Keratinocyte (primary cell): ENCODE results near the gene DHRSX. TPM values are rescaled to one million over a fixed set of nuclear protein-coding genes. Genes with fewer than 3 reads are reported as not detected.
"Not testable (repeated sequence)": the region's sequence is repeated elsewhere in the genome, so short reads cannot be mapped to it uniquely, and the experiment has no call there.

Experiments used
- DNase-seq: peaks from one replicate; pipeline ENCODE4 v3.0.0-alpha.2; 2011; ENCODE audit warnings: low read depth, missing footprints, low spot score
- FAIRE-seq: peaks from 2 replicates; lab custom pipeline; 2011; peaks lifted over from hg19 to GRCh38; lab: Jason Lieb, UNC
- H2AFZ ChIP-seq: 2 replicates; pipeline ENCODE4 v1.6.0; 2012; ENCODE audit warnings: low read length, control low read depth, inconsistent platforms; ENCODE audit not compliant: control insufficient read depth
- H3K27ac ChIP-seq: 2 replicates; pipeline ENCODE4 v1.5.1; 2011; ENCODE audit warnings: low read length; ENCODE audit not compliant: control insufficient read depth, insufficient read depth
- H3K27me3 ChIP-seq: 3 replicates; pipeline ENCODE4 v1.6.0; 2011; ENCODE audit warnings: low read length; ENCODE audit not compliant: control insufficient read depth, insufficient read depth; ENCODE audit errors: extremely low read depth
- H3K36me3 ChIP-seq, 2 experiments: 2 replicates in 1 of 2; 3 replicates in 1 of 2; pipeline ENCODE4 v1.5.1; 2011; ENCODE audit warnings: low read length in 2 of 2, mild to moderate bottlenecking in 1 of 2; ENCODE audit not compliant: control insufficient read depth in 2 of 2, insufficient read depth in 2 of 2; ENCODE audit errors: extremely low read depth in 1 of 2
- H3K4me1 ChIP-seq: 3 replicates; pipeline ENCODE4 v1.5.1; 2011; ENCODE audit warnings: low read length; ENCODE audit not compliant: control insufficient read depth, insufficient read depth; ENCODE audit errors: extremely low read depth
- H3K4me2 ChIP-seq: 3 replicates; pipeline ENCODE4 v1.6.0; 2011; ENCODE audit warnings: low read depth, low read length; ENCODE audit not compliant: control insufficient read depth, insufficient read depth; ENCODE audit errors: extremely low read depth
- H3K4me3 ChIP-seq, 3 experiments: fragments of 200-600 bp in 1 of 3; sonication (generic) in 1 of 3; 2 replicates in 2 of 3; 3 replicates in 1 of 3; pipeline ENCODE4 v1.5.1; 2011 to 2016; ENCODE audit warnings: low read length in 3 of 3, mild to moderate bottlenecking in 3 of 3, control low read depth in 2 of 3, inconsistent platforms in 1 of 3, low read depth in 1 of 3, mixed read lengths in 1 of 3, mixed run types in 1 of 3, moderate library complexity in 1 of 3; ENCODE audit not compliant: control insufficient read depth in 2 of 3, insufficient read depth in 2 of 3; ENCODE audit errors: extremely low read depth in 1 of 3
- H3K79me2 ChIP-seq: 2 replicates; pipeline ENCODE4 v1.6.0; 2012; ENCODE audit warnings: low read length; ENCODE audit not compliant: control insufficient read depth, insufficient read depth
- H3K9ac ChIP-seq: 3 replicates; pipeline ENCODE4 v1.6.0; 2011; ENCODE audit warnings: low read length; ENCODE audit not compliant: control insufficient read depth, insufficient read depth; ENCODE audit errors: extremely low read depth
- H3K9me1 ChIP-seq: 3 replicates; pipeline ENCODE4 v1.6.0; 2011; ENCODE audit warnings: low read length; ENCODE audit not compliant: control insufficient read depth, insufficient read depth; ENCODE audit errors: extremely low read depth
- H3K9me3 ChIP-seq: 2 replicates; pipeline ENCODE4 v1.5.1; 2012; ENCODE audit warnings: low read depth, low read length; ENCODE audit not compliant: control insufficient read depth
- H4K20me1 ChIP-seq: 3 replicates; pipeline ENCODE4 v1.6.0; 2011; ENCODE audit warnings: low read length; ENCODE audit not compliant: control insufficient read depth, insufficient read depth; ENCODE audit errors: extremely low read depth
- EZH2 ChIP-seq: IDR thresholded peaks from one replicate; pipeline ENCODE4 v1.6.1; 2012; ENCODE audit warnings: inconsistent platforms, mild to moderate bottlenecking, low read length, moderate library complexity
- dilution Hi-C: fragments of 300-500 bp; cut with MboI; formaldehyde crosslinking; loops from one replicate; pipeline ENCODE4 v1.7.0; 2020; ENCODE audit warnings: low sequenced_read_pairs; ENCODE audit not compliant: extremely low pct_ligation_motif_present
- polyA plus RNA-seq, 5 experiments: library from polyadenylated mRNA; depleted of rRNA in 3 of 5; stranded (reverse) in 3 of 5; stranded (forward) in 1 of 5; unstranded in 1 of 5; fragments of >200 nt; gene quantifications; 1 replicate in 1 of 5; 2 replicates in 3 of 5; 3 replicates in 1 of 5; pipeline versions ENCODE4 v1.2.1 to v1.2.3, GENCODE V29; 2011 to 2012; ENCODE audit warnings: missing spikeins in 2 of 5, low read depth in 1 of 5, low replicate concordance in 1 of 5
- TF ChIP-seq, protein P1 (sequence below), 3 experiments: IDR thresholded peaks in 1 of 3; conservative IDR thresholded peaks in 1 of 3; optimal IDR thresholded peaks in 1 of 3; 2 replicates in 2 of 3; 3 replicates in 1 of 3; pipeline versions ENCODE3 to v1.5.1; 2011; ENCODE audit warnings: low read length in 3 of 3, mild to moderate bottlenecking in 3 of 3, moderate library complexity in 2 of 3, control low read depth in 1 of 3, inconsistent platforms in 1 of 3; ENCODE audit not compliant: insufficient read depth in 2 of 3; ENCODE audit errors: extremely low read depth in 1 of 3

The DHRSX gene
- polyA plus RNA-seq, 1 donor (not counting 4 experiments of a cell fraction or from before 2014, with no cell fraction given) = 20.4 TPM

DNA sequence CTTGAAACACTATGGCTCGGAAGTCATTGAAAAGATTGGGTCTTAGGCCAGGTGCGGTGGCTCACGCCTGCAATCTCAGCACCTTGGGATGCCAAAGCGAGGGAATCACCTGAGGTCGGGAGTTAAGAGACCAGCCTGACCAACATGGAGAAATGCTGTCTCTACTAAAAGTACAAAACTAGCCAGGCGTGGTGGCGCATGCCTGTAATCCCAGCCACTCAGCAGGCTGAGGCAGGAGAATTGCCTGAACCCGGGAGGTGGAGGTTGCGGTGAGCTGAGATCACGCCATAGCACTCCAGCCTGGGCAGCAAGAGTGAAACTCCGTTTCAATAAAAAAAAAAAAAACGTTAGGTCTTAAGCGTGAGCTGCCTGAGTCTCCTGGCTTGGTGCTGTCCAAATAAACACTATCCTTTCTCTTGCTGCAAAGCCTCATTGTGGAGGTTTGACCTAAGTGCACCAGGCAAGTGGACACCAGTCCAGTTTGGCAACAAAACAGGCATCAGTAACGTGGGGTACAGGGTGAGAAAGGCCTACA lies 185.9 kb downstream of the DHRSX start:
- Histone ChIP-seq H3K4me2 (no peak overlapping the region), H4K20me1 (no peaks in the 10 kb centered on the region), H3K79me2 (no peaks in the 10 kb centered on the region), H3K36me3 (no peaks in the 10 kb centered on the region), H3K27ac (no peak overlapping the region), H3K27me3 (no peaks in the 10 kb centered on the region), H3K9me1 (no peaks in the 10 kb centered on the region), H2AFZ (no peak overlapping the region), H3K4me1 (no peaks in the 10 kb centered on the region), H3K9me3 (no peaks in the 10 kb centered on the region), H3K9ac (no peak overlapping the region), H3K4me3 (no peak overlapping the region)
- FAIRE-seq = no peak
- dilution Hi-C loops = no loop called here
- no peak for DNase-seq
- TF ChIP-seq EZH2 = no peak
- TF ChIP-seq, protein P1, sequence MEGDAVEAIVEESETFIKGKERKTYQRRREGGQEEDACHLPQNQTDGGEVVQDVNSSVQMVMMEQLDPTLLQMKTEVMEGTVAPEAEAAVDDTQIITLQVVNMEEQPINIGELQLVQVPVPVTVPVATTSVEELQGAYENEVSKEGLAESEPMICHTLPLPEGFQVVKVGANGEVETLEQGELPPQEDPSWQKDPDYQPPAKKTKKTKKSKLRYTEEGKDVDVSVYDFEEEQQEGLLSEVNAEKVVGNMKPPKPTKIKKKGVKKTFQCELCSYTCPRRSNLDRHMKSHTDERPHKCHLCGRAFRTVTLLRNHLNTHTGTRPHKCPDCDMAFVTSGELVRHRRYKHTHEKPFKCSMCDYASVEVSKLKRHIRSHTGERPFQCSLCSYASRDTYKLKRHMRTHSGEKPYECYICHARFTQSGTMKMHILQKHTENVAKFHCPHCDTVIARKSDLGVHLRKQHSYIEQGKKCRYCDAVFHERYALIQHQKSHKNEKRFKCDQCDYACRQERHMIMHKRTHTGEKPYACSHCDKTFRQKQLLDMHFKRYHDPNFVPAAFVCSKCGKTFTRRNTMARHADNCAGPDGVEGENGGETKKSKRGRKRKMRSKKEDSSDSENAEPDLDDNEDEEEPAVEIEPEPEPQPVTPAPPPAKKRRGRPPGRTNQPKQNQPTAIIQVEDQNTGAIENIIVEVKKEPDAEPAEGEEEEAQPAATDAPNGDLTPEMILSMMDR (optimal IDR thresholded peaks at IDR 0.05 in 1 of 3, IDR thresholded peaks at IDR 0.05 in 1 of 3, conservative IDR thresholded peaks at IDR 0.05 in 1 of 3; ENCODE audit: extremely low read depth in 1 of 3, insufficient read depth in 2 of 3, low read length in 3 of 3) = no peak

DNA sequence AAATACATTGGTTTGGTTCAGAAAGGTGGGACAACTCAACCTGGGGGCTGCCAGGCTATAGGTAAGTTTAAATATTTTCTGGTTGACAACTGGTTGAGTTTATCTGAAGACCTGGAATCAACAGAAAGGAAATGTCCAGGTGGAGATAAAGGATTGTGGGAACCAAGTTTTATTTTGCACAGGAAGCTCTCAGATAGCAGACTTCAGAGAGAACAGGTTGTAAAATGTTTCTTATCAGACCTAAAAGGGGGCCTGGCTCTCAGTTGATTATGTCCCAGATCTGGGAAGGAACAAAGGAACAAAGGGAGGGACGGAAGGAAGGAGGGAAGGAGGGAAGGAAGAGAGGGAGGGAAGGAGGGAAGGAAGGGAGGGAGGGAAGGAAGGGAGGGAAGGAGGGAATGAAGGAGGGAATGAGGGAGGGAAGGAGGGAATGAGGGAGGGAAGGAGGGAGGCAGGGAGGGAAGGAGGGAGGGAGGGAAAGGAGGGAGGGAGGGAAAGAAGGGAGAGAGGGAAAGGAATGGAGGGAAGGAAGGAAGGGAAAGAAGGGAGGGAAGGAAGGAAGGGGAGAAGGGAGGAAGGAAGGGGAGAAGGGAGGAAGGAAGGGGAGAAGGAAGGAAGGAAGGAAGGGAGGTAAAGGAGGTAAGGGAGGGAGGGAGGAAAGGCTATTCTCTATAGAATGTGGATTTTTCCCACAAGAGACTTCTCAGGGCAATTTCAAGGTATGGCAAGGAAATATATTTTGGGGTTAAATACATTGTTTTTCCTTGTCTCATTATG lies 186.7 kb downstream of the DHRSX start:
- H3K36me3 ChIP-seq = no peaks in the 10 kb centered on the region
- no peak overlapping the region for H3K9ac ChIP-seq
- no peak overlapping the region for H3K27ac ChIP-seq
- H3K79me2 ChIP-seq = no peaks in the 10 kb centered on the region
- TF ChIP-seq, protein P1 (optimal IDR thresholded peaks at IDR 0.05 in 1 of 3, IDR thresholded peaks at IDR 0.05 in 1 of 3, conservative IDR thresholded peaks at IDR 0.05 in 1 of 3; ENCODE audit: extremely low read depth in 1 of 3, insufficient read depth in 2 of 3, low read length in 3 of 3) = no peak
- TF ChIP-seq EZH2 = no peak
- no peaks in the 10 kb centered on the region for H3K27me3 ChIP-seq
- H3K9me1 ChIP-seq = no peaks in the 10 kb centered on the region
- H3K4me1 ChIP-seq = no peaks in the 10 kb centered on the region
- dilution Hi-C loops = no loop called here
- FAIRE-seq (no peak), DNase-seq (no peak)
- H4K20me1 ChIP-seq = no peaks in the 10 kb centered on the region
- H2AFZ ChIP-seq = no peak overlapping the region
- no peak overlapping the region for H3K4me3 ChIP-seq
- H3K9me3 ChIP-seq = no peaks in the 10 kb centered on the region
- no peak overlapping the region for H3K4me2 ChIP-seq

DNA sequence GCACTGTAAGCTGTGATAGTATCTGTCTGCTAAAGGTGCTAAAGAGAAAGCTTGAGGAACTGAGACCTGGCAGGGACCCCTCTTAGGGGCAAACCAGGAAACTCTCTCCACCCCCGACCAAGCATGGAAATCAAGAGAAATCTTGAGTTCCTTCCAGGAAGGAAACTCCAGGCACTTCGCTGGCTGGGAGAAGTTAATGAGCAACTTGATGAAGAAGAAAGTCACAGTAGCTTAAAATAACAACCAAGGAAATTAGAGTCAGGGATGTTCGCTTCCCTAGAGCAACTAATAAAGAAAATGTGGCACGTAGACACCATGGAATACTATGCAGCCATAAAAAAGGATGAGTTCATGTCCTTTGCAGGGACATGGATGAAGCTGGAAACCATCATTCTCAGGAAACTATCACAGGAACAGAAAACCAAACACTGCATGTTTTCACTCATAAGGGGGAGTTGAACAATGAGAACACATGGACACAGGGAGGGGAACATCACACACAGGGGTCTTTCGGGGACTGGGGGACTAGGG lies 188.7 kb downstream of the DHRSX start:
- H3K9ac ChIP-seq, H3K4me1 ChIP-seq, FAIRE-seq, H3K36me3 ChIP-seq, H3K4me3 ChIP-seq, H3K4me2 ChIP-seq, H4K20me1 ChIP-seq, H3K9me1 ChIP-seq, H2AFZ ChIP-seq, H3K79me2 ChIP-seq, H3K27me3 ChIP-seq, H3K27ac ChIP-seq, DNase-seq, dilution Hi-C loops, H3K9me3 ChIP-seq: not testable (repeated sequence)
